IPS-11a (cell line): ENCODE results near the gene ZCCHC14.
"Not testable (repeated sequence)": the region's sequence is repeated elsewhere in the genome, so short reads cannot be mapped to it uniquely, and the experiment has no call there.

Source experiments
- H3K4me3 ChIP-seq: one replicate; pipeline ENCODE4 v1.5.1; 2013; ENCODE audit warnings: low read depth, low read length, control low read depth

ZCCHC14 gene

GRCh38 chr16:87497767-87498290 is 5.0 kb upstream of the ZCCHC14 start:
- H3K4me3 ChIP-seq: not testable (repeated sequence)

GRCh38 chr16:87497023-87497766 is 4.4 kb upstream of the ZCCHC14 start:
- H3K4me3 ChIP-seq: not testable (repeated sequence)

- no peak overlapping the region for H3K4me3 ChIP-seq
These were observed 3.6 kb upstream of the ZCCHC14 start for GRCh38 chr16:87496447-87496801.

GRCh38 chr16:87495578-87496446 is 3.0 kb upstream of the ZCCHC14 start:
- H3K4me3 ChIP-seq: no peak overlapping the region

GRCh38 chr16:87493608-87494280 is 920 bp upstream of the ZCCHC14 start:
- peak overlapping the region; percentile 27 for H3K4me3 ChIP-seq

GRCh38 chr16:87492291-87492630 is 563 bp downstream of the ZCCHC14 start:
- no peak overlapping the region for H3K4me3 ChIP-seq

GRCh38 chr16:87491522-87492290 is 1.1 kb downstream of the ZCCHC14 start:
- peak overlapping the region; percentile 47 for H3K4me3 ChIP-seq

- peak overlapping the region; percentile 47 for H3K4me3 ChIP-seq
These were observed 1.9 kb downstream of the ZCCHC14 start for GRCh38 chr16:87490799-87491521.

- no peak overlapping the region for H3K4me3 ChIP-seq
These were observed 2.6 kb downstream of the ZCCHC14 start for GRCh38 chr16:87490096-87490798.

GRCh38 chr16:87489434-87490045 is 3.3 kb downstream of the ZCCHC14 start:
- no peak overlapping the region for H3K4me3 ChIP-seq

GRCh38 chr16:87488960-87489359 is 3.9 kb downstream of the ZCCHC14 start:
- H3K4me3 ChIP-seq: not testable (repeated sequence)

GRCh38 chr16:87487361-87487924 is 5.4 kb downstream of the ZCCHC14 start:
- H3K4me3 ChIP-seq: peak overlapping the region; percentile 31

- no peak overlapping the region for H3K4me3 ChIP-seq
These were observed 6.0 kb downstream of the ZCCHC14 start for GRCh38 chr16:87486713-87487247.

- H3K4me3 ChIP-seq: no peak overlapping the region
These were observed 6.5 kb downstream of the ZCCHC14 start for GRCh38 chr16:87486282-87486681.

- not testable (repeated sequence) for H3K4me3 ChIP-seq
These were observed 7.0 kb downstream of the ZCCHC14 start for GRCh38 chr16:87485792-87486191.

GRCh38 chr16:87484487-87485331 is 8.1 kb downstream of the ZCCHC14 start:
- H3K4me3 ChIP-seq: no peak overlapping the region

GRCh38 chr16:87483481-87483880 is 9.3 kb downstream of the ZCCHC14 start:
- H3K4me3 ChIP-seq: no peak overlapping the region

GRCh38 chr16:87482670-87483069 is 10.2 kb downstream of the ZCCHC14 start:
- not testable (repeated sequence) for H3K4me3 ChIP-seq
